Smooth muscle cell (in vitro differentiated cells): Measurements from ENCODE around the gene C10orf67. TPM values are rescaled to one million over a fixed set of nuclear protein-coding genes. Genes with fewer than 3 reads are reported as not detected.

Experiments
- DNase-seq: peaks from one replicate; lab custom pipeline; 2025; ENCODE audit not compliant: unreplicated experiment; lab: John Stamatoyannopoulos, UW
- H2AFZ ChIP-seq: fragments of 200-600 bp; sonication (generic); 2 replicates; pipeline ENCODE4 v1.6.0; 2016; ENCODE audit warnings: antibody characterized with exemption, low read depth, mild to moderate bottlenecking
- H3F3A ChIP-seq: fragments of 200-600 bp; sonication (generic); 2 replicates; pipeline ENCODE4 v1.6.0; 2017; ENCODE audit warnings: antibody characterized with exemption, low read depth
- H3K27ac ChIP-seq: fragments of 200-600 bp; sonication (generic); 2 replicates; pipeline ENCODE4 v1.5.1; 2016; ENCODE audit warnings: low read depth, mild to moderate bottlenecking
- H3K27me3 ChIP-seq: fragments of 200-600 bp; sonication (generic); 2 replicates; pipeline ENCODE4 v1.6.1; 2016; ENCODE audit warnings: low read depth, mild to moderate bottlenecking
- H3K36me3 ChIP-seq: fragments of 200-600 bp; sonication (generic); 2 replicates; pipeline ENCODE4 v1.5.1; 2016; ENCODE audit warnings: low read depth
- H3K4me1 ChIP-seq: fragments of 200-600 bp; sonication (generic); 2 replicates; pipeline ENCODE4 v1.5.1; 2016; ENCODE audit warnings: low read depth
- H3K4me2 ChIP-seq: fragments of 200-600 bp; sonication (generic); 2 replicates; pipeline ENCODE4 v1.6.0; 2016; ENCODE audit warnings: mild to moderate bottlenecking
- H3K4me3 ChIP-seq: fragments of 200-600 bp; sonication (generic); 2 replicates; pipeline ENCODE4 v1.5.1; 2016; ENCODE audit warnings: mild to moderate bottlenecking
- H3K79me2 ChIP-seq: fragments of 200-600 bp; sonication (generic); 2 replicates; pipeline ENCODE4 v1.6.0; 2016; ENCODE audit warnings: low read depth, mild to moderate bottlenecking
- H3K9ac ChIP-seq: fragments of 200-600 bp; sonication (generic); 2 replicates; pipeline ENCODE4 v1.6.0; 2016; ENCODE audit warnings: low read depth
- H3K9me3 ChIP-seq: fragments of 200-600 bp; sonication (generic); replicated peaks from 2 replicates; pipeline ENCODE4 v1.5.1; 2016; ENCODE audit warnings: low read depth
- H4K20me1 ChIP-seq: fragments of 200-600 bp; sonication (generic); 2 replicates; pipeline ENCODE4 v1.6.0; 2016; ENCODE audit warnings: low read depth
- WGBS: methylation state at CpG from one replicate; pipeline ENCODE4 v1.1.7; 2016; ENCODE audit warnings: low lambda C conversion rate; 5-methylcytosine and 5-hydroxymethylcytosine counted together
- polyA plus RNA-seq: library from polyadenylated mRNA; unstranded; fragments of >200 nt; fragmentation: Nextera tagmentation; extraction: Ambion mirVana; gene quantifications from 2 replicates; pipeline ENCODE4 v1.2.1, GENCODE V29; 2016
- total RNA-seq: library from RNA; depleted of rRNA; stranded (reverse); fragments of >200 nt; gene quantifications from 2 replicates; pipeline ENCODE4 v1.2.3, GENCODE V29; 2014
- TF ChIP-seq, protein P1 (sequence below): fragments of 200-600 bp; sonication (generic); IDR thresholded peaks from 2 replicates; pipeline ENCODE4 v1.5.1; 2017; ENCODE audit warnings: borderline replicate concordance, mild to moderate bottlenecking, antibody characterized with exemption; ENCODE audit not compliant: insufficient read depth, poor library complexity, severe bottlenecking

The C10orf67 gene
- total and polyA plus RNA-seq, 2 experiments from 2014 or later: not detected

GRCh38 chr10:23362069-23362830, 17.7 kb upstream of the C10orf67 start:
- WGBS: 90% methylated on average over 1 of the region's 1 CpG
- Histone ChIP-seq H3K36me3 (no peaks in the 10 kb centered on the region), H3K9ac (no peak overlapping the region), H3K4me2 (no peak overlapping the region), H3K27ac (no peak overlapping the region), H3K79me2 (no peaks in the 10 kb centered on the region), H3K27me3 (no peaks in the 10 kb centered on the region), H3K9me3 (no peaks in the 10 kb centered on the region), H3K4me1 (no peaks in the 10 kb centered on the region), H4K20me1 (no peaks in the 10 kb centered on the region), H3F3A (no peaks in the 10 kb centered on the region), H3K4me3 (no peak overlapping the region), H2AFZ (no peak overlapping the region)
- TF ChIP-seq, protein P1, sequence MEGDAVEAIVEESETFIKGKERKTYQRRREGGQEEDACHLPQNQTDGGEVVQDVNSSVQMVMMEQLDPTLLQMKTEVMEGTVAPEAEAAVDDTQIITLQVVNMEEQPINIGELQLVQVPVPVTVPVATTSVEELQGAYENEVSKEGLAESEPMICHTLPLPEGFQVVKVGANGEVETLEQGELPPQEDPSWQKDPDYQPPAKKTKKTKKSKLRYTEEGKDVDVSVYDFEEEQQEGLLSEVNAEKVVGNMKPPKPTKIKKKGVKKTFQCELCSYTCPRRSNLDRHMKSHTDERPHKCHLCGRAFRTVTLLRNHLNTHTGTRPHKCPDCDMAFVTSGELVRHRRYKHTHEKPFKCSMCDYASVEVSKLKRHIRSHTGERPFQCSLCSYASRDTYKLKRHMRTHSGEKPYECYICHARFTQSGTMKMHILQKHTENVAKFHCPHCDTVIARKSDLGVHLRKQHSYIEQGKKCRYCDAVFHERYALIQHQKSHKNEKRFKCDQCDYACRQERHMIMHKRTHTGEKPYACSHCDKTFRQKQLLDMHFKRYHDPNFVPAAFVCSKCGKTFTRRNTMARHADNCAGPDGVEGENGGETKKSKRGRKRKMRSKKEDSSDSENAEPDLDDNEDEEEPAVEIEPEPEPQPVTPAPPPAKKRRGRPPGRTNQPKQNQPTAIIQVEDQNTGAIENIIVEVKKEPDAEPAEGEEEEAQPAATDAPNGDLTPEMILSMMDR: no peak
- DNase-seq: no peak

DNA sequence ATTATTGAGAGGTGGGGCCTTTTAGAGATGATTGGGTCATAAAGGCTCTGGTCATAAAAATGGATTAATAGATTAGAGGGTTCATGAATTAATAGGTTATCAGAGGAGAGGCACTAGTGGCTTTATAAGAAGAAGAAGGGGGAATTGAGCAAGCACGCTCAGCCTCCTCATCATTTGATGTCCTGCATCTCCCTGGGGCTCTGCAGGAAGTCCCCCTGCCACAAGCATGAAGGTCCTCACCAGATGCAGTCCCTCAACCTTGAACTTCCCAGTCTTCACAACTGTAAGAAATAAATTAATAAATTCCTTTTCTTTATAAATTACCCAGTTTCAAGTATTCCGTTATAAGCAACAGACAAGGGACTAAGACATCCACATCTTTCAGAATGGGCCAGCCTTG, 17.1 kb upstream of the C10orf67 start:
- no peak for DNase-seq
- no peaks in the 10 kb centered on the region for H3K79me2 ChIP-seq
- no peak overlapping the region for H3K27ac ChIP-seq
- H3K4me2 ChIP-seq: no peak overlapping the region
- no peaks in the 10 kb centered on the region for H3K27me3 ChIP-seq
- TF ChIP-seq, protein P1: no peak
- no peaks in the 10 kb centered on the region for H3K9me3 ChIP-seq
- H2AFZ ChIP-seq: no peak overlapping the region
- H3K36me3 ChIP-seq: no peaks in the 10 kb centered on the region
- H3F3A ChIP-seq: no peaks in the 10 kb centered on the region
- H3K4me1 ChIP-seq: no peaks in the 10 kb centered on the region
- 94% methylated on average over 2 of the region's 2 CpGs for WGBS
- no peaks in the 10 kb centered on the region for H4K20me1 ChIP-seq
- no peak overlapping the region for H3K9ac ChIP-seq
- H3K4me3 ChIP-seq: no peak overlapping the region

DNA sequence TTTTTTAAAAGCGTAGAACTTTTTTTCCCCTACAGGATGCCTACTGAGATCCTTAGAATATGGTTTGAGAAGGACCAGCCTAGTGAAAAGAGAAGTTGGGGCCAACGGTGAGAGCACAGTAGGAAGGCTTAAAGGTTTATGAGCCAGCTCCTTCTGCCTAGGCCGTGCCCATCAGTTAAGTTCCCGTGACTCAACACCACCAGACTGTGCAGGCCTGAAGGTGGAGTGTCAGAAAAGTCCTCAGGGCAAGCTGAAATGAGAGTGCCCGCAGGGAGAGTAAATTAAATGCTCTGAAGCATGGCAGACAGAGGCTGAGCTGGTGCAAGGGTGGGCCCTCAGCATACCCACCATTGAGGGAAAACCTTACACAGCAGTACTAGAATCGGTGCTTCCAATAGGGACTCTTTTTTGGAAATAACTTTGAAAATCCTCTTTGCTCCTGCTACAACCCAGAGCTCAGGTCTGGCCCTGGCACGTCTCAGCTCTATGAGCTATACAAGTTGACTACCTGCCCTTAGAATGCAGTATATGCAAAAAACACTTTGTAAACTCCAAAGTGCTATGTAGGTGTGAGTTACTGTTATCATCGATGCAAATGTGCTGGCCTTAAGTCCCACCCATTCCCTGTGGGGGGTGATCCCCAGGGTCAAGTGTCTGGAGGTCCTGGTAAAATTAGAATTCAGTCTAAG, 15.2 kb upstream of the C10orf67 start:
- H3K9ac ChIP-seq: no peak overlapping the region
- no peak overlapping the region for H2AFZ ChIP-seq
- no peaks in the 10 kb centered on the region for H3K36me3 ChIP-seq
- TF ChIP-seq, protein P1: no peak
- H3K27ac ChIP-seq: no peak overlapping the region
- no peaks in the 10 kb centered on the region for H4K20me1 ChIP-seq
- H3K4me1 ChIP-seq: no peaks in the 10 kb centered on the region
- no peaks in the 10 kb centered on the region for H3K79me2 ChIP-seq
- H3K27me3 ChIP-seq: no peaks in the 10 kb centered on the region
- WGBS: 79% methylated on average over 8 of the region's 8 CpGs
- H3K4me3 ChIP-seq: no peak overlapping the region
- no peak overlapping the region for H3K4me2 ChIP-seq
- H3K9me3 ChIP-seq: no peaks in the 10 kb centered on the region
- DNase-seq: no peak
- no peaks in the 10 kb centered on the region for H3F3A ChIP-seq

GRCh38 chr10:23358357-23358756, 13.8 kb upstream of the C10orf67 start:
- H3K9ac ChIP-seq: no peak overlapping the region
- TF ChIP-seq, protein P1: no peak
- H3K4me1 ChIP-seq: no peaks in the 10 kb centered on the region
- H3F3A ChIP-seq: no peaks in the 10 kb centered on the region
- no peak overlapping the region for H3K4me2 ChIP-seq
- H3K27me3 ChIP-seq: no peaks in the 10 kb centered on the region
- H3K9me3 ChIP-seq: no peaks in the 10 kb centered on the region
- no peaks in the 10 kb centered on the region for H4K20me1 ChIP-seq
- no peaks in the 10 kb centered on the region for H3K36me3 ChIP-seq
- no peak for DNase-seq
- H2AFZ ChIP-seq: no peak overlapping the region
- 68% methylated on average over 2 of the region's 2 CpGs for WGBS
- H3K27ac ChIP-seq: no peak overlapping the region
- no peaks in the 10 kb centered on the region for H3K79me2 ChIP-seq
- H3K4me3 ChIP-seq: no peak overlapping the region
